Measurements from ENCODE around the gene SUSD6.
"Not testable (repeated sequence)": the region's sequence is repeated elsewhere in the genome, so short reads cannot be mapped to it uniquely, and the experiment has no call there.

Gene SUSD6

GRCh38 chr14:69636718-69637480 is 25.5 kb downstream of the SUSD6 start:
- no peak for TF ChIP-seq CTCF (IDR thresholded peaks at IDR 0.05; ENCODE audit: insufficient read depth, missing control alignments)
- DNase-seq (ENCODE audit: insufficient read length, low spot score): no peak
- FAIRE-seq: no peak

GRCh38 chr14:69637503-69638031 is 26.2 kb downstream of the SUSD6 start:
- DNase-seq (ENCODE audit: insufficient read length, low spot score) (no peak), FAIRE-seq (no peak)
- TF ChIP-seq CTCF (IDR thresholded peaks at IDR 0.05; ENCODE audit: insufficient read depth, missing control alignments): no peak

GRCh38 chr14:69640931-69641330 is 29.5 kb downstream of the SUSD6 start:
- DNase-seq (ENCODE audit: insufficient read length, low spot score) (no peak), FAIRE-seq (no peak)
- TF ChIP-seq CTCF (IDR thresholded peaks at IDR 0.05; ENCODE audit: insufficient read depth, missing control alignments): no peak

GRCh38 chr14:69642212-69642793 is 30.9 kb downstream of the SUSD6 start:
- not testable (repeated sequence) for DNase-seq (ENCODE audit: insufficient read length, low spot score); FAIRE-seq

- FAIRE-seq (no peak), DNase-seq (ENCODE audit: insufficient read length, low spot score) (no peak)
- TF ChIP-seq CTCF (IDR thresholded peaks at IDR 0.05; ENCODE audit: insufficient read depth, missing control alignments): no peak
Measured at GRCh38 chr14:69643430-69644200, 32.2 kb downstream of the SUSD6 start.

- no peak for TF ChIP-seq CTCF (IDR thresholded peaks at IDR 0.05; ENCODE audit: insufficient read depth, missing control alignments)
- FAIRE-seq (no peak), DNase-seq (ENCODE audit: insufficient read length, low spot score) (no peak)
Measured at GRCh38 chr14:69644814-69645213, 33.4 kb downstream of the SUSD6 start.

GRCh38 chr14:69647213-69647612 is 35.8 kb downstream of the SUSD6 start:
- DNase-seq (ENCODE audit: insufficient read length, low spot score) (no peak), FAIRE-seq (no peak)
- no peak for TF ChIP-seq CTCF (IDR thresholded peaks at IDR 0.05; ENCODE audit: insufficient read depth, missing control alignments)

- not testable (repeated sequence) for DNase-seq (ENCODE audit: insufficient read length, low spot score); FAIRE-seq
Measured at GRCh38 chr14:69647642-69648041, 36.2 kb downstream of the SUSD6 start.
